GM21576 (cell line): ENCODE measurements around the gene SPEM1.
A peak's percentile ranks its signal among the peaks of the same experiment; 100 is the strongest.

ENCODE experiments used
- ATAC-seq: cut with Tn5 transposase; IDR thresholded peaks from one replicate; pipeline ENCODE4 v1.9.1; 2021; ENCODE audit warnings: mild to moderate bottlenecking, moderate library complexity; ENCODE audit not compliant: unreplicated experiment

SPEM1 gene

GRCh38 chr17:7417056-7417655 is 3.0 kb upstream of the SPEM1 start:
- no peak for ATAC-seq

GRCh38 chr17:7418472-7419152 is 1.5 kb upstream of the SPEM1 start:
- no peak for ATAC-seq

GRCh38 chr17:7421186-7421585 is 1.1 kb downstream of the SPEM1 start:
- ATAC-seq, result no peak

- ATAC-seq, result no peak
Observed at GRCh38 chr17:7423679-7424078, 3.6 kb downstream of the SPEM1 start.

- ATAC-seq, result no peak
Observed at GRCh38 chr17:7425316-7425715, 5.2 kb downstream of the SPEM1 start, which contains the start of gene SPEM2. Gene SPEM2, plus strand, starts transcription at chr17:7425616. Its CDS starts 73 bp downstream, at chr17:7425689.

GRCh38 chr17:7425756-7426155 is 5.6 kb downstream of the SPEM1 start:
- ATAC-seq, result no peak

- ATAC-seq, result no peak
Observed at GRCh38 chr17:7426203-7426863, 6.2 kb downstream of the SPEM1 start.

- ATAC-seq, result no peak
Observed at GRCh38 chr17:7426896-7427489, 6.9 kb downstream of the SPEM1 start.

- ATAC-seq, result no peak
Observed at GRCh38 chr17:7427549-7427948, 7.4 kb downstream of the SPEM1 start.

GRCh38 chr17:7428557-7428956 is 8.4 kb downstream of the SPEM1 start, which contains the start of gene SPEM3:
Gene SPEM3, plus strand, starts transcription at chr17:7428857. Its CDS starts 46 bp downstream, at chr17:7428903.
- no peak for ATAC-seq

- no peak for ATAC-seq
Observed at GRCh38 chr17:7429722-7430121, 9.6 kb downstream of the SPEM1 start.

GRCh38 chr17:7431231-7431630 is 11.1 kb downstream of the SPEM1 start:
- no peak for ATAC-seq

- ATAC-seq, result no peak
Observed at GRCh38 chr17:7432296-7432695, 12.2 kb downstream of the SPEM1 start.

- peak; percentile 19 for ATAC-seq
Observed at GRCh38 chr17:7435676-7436555, 15.8 kb downstream of the SPEM1 start.

- ATAC-seq, result peak; percentile 36
Observed at GRCh38 chr17:7436556-7437368, 16.6 kb downstream of the SPEM1 start.

- no peak for ATAC-seq
Observed at GRCh38 chr17:7437369-7437863, 17.3 kb downstream of the SPEM1 start.

GRCh38 chr17:7437950-7438614 is 18.0 kb downstream of the SPEM1 start:
- ATAC-seq, result no peak

GRCh38 chr17:7438656-7439460 is 18.7 kb downstream of the SPEM1 start:
- no peak for ATAC-seq
